Endothelial cell of umbilical vein (primary cell): ENCODE measurements around the gene FGR.

Source experiments
- JUN ChIP-seq: IDR thresholded peaks from 2 replicates; pipeline ENCODE4 v1.6.1; 2011; ENCODE audit warnings: borderline replicate concordance, low read depth; ENCODE audit not compliant: insufficient read length, insufficient read depth
- POLR2A ChIP-seq: IDR thresholded peaks from 2 replicates; pipeline ENCODE4 v1.6.1; 2012; ENCODE audit warnings: low read depth, mild to moderate bottlenecking, control low read depth, low read length

- TF ChIP-seq POLR2A (peak; percentile 88), JUN (no peak)
Measured at GRCh38 chr1:27671964-27672749, 37.2 kb upstream of the FGR start, which contains the start of gene IFI6.
